SKM-1 treated with dmso at 0.1 percent for 144 hours (cell line): Measurements from ENCODE around the gene M1AP.

ENCODE experiments used
- DNase-seq: peaks from one replicate; lab custom pipeline; 2025; ENCODE audit not compliant: unreplicated experiment; lab: John Stamatoyannopoulos, UW

M1AP gene

DNA sequence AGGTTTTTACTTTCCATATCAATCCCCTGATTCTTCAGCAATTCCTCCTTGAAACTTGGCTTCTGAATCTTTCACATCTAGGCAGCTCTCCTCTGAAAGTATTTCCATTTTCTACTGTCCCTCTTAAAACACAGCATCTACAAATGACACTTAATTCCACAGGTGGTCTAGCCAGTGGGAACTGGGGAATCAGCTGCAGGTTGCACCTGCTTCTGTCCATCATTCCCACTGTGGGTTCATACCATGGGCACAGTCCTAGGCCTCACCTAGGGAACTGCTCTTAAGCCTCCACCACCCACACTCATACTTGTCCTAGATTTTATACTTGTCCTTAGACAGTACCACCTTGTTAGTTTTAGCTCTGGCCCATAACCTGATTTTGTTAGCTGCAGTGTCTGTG is 96.6 kb downstream of the M1AP start:
- no peak for DNase-seq

DNA sequence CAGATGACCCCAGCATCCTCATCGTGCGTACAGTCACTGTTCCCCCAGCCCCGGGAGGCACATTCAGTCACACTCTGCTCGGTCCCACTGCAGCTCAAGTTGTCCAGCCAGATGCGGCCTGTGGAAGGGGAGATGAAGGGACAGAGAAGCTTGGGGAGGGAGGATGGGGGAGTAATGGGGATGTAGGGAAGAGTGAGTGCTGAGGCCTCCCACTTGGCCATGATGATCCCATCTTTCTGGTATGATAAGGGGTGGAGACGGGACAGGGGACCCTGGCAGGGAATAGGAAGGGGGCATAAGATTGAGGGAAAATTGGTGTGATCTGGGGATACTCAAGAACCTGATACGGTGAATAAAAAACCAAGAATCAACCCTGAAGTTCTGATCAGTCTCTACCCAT is 97.9 kb downstream of the M1AP start:
- DNase-seq: no peak

DNA sequence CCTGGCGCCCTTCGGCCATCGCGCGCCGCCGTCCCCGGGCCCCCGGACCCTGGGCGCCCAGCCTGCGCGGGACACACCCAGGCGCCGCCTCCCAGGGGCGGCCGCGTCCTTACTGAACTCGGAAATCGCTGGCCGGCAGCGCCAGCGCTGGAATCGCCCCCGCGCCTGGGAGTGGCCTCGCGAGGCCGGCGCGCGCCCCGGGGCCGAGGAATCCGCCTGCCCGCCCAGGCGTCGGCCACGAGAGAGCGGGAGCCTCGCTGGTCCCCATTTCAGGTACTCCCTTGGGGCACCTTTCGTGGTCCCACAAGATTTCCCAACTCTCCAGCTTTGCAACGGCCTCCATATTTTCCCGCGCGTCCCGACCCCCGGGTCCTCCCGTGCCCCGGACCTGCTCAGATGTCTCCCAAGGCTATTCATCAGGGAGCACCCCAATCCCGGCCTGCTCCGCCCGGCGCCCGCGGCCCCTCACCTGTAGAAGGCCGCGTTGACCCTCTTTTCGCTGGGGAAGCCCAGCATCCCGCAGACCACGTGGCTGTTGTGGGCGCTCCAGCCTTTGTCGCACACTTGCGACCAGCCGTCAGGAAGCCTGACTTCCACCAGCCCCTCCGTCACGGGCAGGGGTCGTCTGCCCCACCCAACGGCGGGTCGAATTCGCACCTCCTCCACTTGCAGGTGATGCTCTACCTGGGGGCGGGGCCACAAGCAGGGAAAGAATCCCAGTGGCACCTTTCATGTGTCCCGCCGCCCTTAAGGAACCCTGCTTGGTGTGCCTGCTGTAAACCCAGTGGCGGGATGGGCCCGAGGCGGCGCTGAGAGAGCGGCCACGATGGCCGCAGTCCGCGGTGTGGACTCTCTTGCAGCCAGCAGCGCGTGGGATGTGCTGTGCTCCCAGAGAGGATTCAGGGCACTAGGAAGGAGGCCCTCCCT is 99.0 kb downstream of the M1AP start:
- peak; percentile 19 for DNase-seq

DNA sequence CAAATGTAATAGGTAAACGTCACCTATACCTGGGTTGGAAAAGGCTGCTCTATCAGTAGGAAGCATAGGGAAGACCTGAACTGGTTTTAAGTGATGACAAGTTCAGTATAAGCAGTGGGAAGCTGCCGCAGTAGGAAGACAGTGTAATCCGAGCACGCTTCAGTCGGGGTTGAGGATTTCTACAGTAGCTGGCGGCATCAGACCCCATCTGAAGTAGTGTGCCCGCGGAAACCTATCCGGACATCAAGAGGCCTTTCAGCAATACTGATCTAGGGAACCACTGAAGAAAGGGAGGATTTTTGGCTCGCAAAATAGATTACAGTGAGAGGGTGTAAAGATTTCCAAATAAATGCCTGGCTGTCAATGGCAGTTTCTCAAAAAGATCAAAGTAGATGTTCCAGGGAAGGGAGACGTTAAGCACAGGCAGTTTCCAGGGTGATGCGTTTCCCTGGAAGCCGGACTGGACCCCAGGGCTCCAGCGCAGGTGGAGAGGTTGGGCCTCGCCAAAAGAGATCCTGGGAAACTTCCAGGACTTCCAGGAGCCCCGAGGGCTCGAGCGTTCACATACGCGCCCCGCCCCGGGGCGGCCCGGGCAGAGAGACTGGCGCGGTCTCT is 99.7 kb downstream of the M1AP start:
- DNase-seq: no peak

DNA sequence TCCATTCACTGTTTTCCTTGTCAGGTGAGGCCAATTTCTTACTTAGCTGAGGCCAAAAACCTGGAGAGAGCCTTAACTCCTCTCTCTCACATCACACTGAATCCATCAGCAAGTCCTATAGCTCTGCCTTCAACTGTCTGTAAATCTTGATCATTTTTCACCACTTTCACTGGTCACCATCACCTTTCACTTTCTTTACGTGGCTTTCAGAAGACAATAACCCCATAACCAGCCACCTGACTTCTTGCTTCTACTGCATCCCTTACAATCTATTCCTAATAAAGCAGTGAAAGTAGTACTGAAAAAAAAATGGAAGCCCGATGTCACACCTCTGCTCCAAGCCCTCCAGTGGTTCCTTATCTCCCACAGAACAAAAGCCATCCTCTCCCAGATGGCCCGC is 102.1 kb downstream of the M1AP start:
- DNase-seq: no peak

DNA sequence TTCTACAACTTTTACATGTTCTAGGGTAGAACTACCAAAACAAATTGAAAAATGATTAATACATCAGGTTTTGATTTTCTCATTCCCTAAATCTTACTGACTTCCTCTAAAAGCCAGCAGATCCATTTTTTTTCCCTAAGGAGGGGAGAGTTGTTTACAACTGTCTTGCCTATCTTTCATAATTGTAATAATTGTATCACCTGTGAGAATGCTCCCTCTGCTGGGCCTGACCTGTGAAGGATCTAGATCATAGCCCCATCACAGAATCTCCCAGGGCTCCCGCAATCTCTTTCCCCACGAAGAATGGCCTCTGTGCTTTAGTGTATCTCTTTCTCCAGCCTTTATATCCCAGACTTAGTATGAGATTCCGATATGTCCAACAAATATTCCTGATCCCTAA is 103.5 kb downstream of the M1AP start:
- DNase-seq: no peak

DNA sequence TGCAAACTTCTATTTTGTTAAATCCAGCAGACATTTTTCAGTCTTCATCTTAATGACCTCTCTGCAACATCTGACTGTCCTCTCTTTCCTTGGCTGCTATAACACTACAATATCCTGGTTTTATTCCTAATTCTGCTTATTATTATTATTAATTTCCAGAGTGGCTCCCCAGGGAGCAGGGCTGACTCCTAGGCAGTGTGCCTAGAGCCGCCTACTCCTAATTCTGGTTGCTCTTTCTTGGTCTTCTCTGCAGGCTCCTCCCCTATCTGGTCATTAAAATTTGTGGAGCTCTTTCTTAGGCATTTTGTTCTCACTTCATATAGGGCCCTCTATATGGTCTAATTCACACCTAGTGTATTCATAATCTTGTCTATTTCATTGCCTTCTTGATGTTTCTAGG is 105.2 kb downstream of the M1AP start:
- DNase-seq: no peak

DNA sequence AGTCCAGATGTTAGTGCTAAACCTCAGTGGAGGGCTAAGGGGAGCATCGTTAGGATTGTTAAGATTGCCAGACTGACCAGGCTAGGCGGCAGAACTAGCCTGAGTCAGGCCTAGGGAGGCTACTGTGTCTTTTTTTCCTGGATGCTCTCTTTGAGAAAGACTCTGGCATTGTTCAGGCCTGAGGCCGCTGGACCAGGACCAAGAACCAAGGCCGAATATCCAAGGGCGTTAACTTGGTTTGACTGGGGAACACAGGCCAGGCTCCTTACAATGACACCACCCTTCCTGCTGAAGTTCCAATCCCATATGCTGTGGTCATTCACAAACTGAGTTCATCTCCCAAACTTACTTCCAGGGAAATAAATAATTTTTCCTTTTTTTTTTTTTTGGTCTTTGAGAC is 107.8 kb downstream of the M1AP start:
- no peak for DNase-seq

DNA sequence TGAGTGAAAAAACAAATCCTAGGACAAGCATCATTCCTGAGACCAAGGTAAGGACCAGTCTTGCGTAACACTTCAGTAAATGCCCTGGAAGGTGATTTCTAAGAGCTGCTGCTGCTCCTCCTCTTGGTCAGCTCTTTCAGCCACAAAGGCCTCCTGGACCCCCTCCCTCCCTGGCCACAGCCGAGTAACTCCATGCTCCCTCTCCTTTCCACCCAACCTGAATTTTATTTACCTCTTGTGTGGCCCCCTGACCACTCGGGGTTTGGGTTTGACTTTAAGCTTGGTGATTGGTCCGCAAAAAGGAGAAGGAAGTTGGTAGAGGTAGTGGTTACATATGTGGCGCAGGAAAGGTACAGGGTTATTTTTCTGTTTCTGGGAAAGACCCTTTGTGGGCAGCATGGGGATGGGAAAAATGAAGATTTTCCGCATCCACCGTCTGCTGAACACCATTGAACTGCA is 109.2 kb downstream of the M1AP start:
- no peak for DNase-seq

DNA sequence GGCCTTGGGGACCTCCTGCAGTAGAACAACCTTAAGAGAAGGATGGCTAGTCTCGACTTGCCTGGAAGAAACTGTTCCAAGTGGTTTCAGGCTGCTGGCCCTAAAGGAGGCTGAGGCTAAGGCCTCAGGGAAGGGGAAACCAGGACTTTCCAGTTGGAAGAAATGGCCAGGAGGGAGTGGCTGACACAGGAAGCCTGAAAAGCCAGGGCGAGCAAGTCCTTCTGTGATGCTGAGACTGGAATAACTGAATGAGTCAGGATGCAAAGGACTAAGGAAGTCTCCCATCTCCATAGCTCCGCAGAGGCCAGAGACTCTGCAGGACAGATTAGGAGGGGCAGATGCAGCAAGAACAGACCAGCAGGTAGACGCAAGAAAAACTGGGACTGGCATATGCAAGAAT is 111.0 kb downstream of the M1AP start:
- no peak for DNase-seq

DNA sequence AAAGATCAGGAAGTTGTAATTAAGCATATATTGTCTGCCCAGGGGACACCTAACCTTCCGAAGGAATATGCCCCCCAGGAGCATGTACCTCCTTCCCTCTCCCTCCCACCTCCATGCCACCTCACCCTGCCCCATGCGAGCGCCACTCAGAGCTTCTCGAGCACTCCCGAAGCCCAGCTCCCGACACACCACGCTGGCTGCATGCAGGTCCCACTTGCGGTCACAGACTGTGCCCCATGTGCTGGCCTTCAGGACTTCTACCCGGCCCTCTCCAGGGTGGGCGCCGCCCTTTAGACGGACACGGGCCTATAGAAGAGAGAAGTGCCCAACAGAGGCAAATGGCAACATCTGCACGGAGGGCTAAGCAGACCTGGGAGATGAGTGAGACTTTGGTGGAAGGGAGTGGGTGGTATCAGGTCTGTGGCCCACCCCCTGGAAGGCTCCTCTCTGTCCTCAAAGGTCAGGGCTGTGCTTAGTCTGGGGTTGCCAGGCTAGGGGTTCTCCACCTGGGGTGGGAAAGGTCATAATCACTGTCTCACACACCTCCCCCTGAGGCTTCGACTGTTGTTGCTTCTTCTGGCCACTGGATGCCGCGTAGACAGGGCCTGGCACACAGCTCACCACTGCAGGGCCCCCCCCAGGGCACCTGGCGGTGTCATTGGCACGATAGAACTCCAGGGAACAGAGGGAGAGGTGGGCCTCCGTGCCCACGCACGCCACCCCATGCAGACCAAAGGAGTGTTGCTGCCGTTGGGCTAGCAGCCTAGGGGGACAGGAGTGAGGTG is 111.8 kb downstream of the M1AP start:
- no peak for DNase-seq

DNA sequence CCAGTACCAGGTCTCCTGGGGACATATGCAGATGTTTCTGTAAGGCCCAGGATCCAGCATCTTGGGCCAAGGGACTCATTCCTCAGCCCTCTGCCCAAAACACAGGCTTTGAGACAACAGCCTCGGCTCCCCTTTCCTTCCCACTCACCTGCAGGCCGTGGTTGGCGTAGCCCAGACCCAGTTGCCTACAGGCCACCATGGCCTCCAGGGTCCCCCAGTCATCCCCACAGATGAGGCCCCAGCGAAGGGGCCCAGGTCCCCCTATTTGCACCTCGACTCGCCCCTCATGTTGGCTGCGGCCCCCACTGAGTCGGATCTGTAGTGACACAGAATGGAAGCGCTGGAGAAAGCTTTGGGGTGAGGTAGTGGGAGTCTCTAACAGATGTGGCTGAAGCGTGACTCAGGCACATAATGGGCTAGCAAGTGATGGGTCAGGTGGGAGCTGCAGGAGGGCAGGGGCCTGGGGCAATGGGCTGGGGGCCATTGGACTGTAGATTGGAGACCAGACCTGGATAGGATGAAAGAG is 112.6 kb downstream of the M1AP start:
- no peak for DNase-seq

DNA sequence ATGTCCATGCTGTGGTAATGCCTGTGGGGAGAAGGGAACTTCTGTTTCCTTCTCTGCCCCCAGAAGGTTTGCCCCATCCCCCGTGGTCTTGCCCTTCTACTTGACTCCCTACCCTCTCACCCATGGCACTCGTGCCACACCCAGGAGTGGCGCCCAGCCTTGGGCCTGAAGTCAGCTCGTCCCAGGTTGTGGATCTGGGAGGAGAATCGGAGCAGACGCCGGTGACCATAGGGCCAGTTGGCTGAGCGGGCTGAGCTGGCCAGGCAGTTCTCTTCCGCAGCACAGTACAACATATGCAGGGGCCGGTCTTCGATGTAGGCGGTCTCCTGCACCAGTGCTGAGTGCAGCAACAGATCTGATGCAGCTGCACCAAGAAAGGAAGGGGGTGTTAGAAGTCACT is 113.7 kb downstream of the M1AP start:
- DNase-seq: no peak

DNA sequence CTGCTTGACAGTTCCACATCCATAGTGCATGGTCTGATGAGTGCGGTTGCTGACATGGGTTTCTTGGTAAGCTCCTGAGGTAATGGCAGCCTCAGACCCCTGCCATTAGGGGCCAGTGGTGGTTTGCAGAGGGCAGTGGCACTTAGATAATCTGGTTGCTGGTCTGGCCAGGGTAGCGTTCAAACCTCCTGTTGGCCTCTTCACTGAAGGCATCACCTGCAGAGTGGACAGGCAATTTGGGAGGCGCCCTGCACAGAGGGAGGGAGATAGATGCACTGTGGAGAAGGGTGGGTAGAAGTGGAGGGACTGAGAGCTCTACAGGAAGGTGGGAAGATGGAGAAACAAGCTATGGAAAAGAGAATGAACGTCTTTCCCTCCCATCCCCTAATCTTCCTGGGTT is 114.7 kb downstream of the M1AP start:
- no peak for DNase-seq

DNA sequence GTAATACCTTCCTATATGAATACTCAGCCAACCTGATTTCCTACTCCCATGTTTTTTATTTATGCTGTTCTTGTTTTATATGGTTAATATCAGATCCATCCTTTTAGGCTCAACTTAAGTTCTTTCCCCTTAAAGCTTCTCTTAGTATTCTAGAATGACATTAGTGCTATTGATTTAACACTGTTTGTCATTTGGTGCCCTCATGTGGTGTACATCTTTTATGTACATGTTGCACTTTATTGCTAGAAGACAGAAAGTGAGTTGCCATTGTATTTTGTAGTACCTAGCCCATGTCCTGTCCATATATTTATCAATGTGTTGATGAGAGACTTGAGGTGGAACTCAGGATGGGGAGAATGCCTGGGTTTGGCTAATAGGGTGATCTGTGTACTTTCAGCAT is 115.9 kb downstream of the M1AP start:
- no peak for DNase-seq

DNA sequence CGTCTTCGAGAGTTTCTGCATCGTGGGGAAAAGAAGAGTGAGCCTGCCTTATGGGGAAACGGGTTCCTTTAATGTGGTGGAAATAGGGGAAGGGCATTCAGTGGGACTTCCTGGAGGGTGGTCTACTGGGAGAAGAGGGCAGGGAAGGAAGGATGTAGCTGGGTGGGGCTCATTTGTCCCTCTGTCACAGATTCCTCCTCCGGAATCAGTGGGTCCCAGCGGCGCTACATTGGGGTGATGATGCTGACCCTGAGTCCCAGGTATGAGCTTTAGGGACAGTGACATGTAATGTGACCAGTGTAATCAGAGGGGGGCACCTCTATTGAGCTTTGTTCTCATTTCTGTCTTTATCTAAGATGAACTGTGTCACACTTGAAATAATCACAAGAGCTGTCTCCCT is 116.5 kb downstream of the M1AP start:
- no peak for DNase-seq

DNA sequence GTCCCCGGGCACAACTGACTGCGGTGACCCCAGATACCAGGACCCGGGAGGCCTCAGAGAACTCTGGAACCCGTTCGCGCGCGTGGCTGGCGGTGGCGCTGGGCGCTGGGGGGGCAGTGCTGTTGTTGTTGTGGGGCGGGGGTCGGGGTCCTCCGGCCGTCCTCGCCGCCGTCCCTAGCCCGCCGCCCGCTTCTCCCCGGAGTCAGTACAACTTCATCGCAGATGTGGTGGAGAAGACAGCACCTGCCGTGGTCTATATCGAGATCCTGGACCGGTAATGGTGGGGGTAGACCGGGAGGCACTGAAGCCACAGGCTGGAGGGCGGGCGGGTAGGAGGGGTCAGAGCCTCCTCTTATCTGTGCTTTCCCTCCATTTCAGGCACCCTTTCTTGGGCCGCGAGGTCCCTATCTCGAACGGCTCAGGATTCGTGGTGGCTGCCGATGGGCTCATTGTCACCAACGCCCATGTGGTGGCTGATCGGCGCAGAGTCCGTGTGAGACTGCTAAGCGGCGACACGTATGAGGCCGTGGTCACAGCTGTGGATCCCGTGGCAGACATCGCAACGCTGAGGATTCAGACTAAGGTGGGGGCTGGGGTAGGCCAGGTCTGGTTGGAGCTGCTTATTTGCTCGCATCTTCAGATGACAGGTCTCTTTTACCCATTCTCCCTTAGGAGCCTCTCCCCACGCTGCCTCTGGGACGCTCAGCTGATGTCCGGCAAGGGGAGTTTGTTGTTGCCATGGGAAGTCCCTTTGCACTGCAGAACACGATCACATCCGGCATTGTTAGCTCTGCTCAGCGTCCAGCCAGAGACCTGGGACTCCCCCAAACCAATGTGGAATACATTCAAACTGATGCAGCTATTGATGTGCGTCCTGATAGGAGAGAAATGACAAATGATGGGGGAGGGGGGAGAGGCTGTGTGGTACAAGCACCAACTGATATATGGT is 117.6 kb downstream of the M1AP start:
- DNase-seq: no peak

DNA sequence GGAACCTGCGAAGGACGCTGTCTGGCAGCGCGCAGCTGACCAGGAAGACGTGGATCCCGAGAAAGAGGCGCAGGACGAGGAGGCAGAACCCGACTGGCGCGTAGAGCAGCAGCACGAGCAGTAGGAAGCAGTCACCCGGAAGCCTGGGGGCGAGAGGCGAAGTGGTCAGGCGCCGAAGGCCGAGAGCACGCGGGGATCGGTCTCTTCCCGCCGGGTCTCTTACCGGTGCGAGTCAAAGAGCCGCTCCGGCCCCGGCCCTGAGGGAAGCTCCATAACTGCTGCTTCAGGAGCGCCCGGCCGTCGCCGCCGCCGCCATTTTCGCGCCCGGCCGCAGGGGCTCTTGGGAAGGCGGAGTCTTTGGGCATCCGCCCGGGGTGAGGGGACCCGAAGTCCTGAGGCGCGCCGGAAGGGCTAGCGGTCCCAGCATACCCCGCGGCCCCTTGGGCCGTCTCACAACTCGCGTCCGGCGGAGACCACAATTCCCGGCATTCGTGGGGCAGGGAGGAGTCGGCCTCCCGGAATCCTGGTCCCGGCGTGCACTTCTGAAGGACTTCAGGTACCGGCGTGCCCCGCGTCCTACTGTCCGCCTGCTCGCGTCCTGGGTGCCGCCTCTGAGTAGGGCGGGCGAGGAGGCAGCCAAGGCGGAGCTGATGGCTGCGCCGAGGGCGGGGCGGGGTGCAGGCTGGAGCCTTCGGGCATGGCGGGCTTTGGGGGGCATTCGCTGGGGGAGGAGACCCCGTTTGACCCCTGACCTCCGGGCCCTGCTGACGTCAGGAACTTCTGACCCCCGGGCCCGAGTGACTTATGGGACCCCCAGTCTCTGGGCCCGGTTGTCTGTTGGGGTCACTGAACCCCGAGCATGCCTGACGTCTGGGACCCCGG is 118.5 kb downstream of the M1AP start, which contains the start of the genes AUP1 and HTRA2:
Gene AUP1 (minus strand): TSS at position 350 of the 882 bp plus-strand sequence. CDS start 77 bp downstream, at position 273.
Gene HTRA2 (plus strand): TSS at position 577 of the 882 bp plus-strand sequence. CDS start 74 bp downstream, at position 651.
- DNase-seq: peak; percentile 98
